HPDE6-E6E7 (cell line): ENCODE results near the gene SGMS1.

Experiments used
- DNase-seq: peaks from one replicate; pipeline ENCODE4 v3.0.0; 2011; ENCODE audit warnings: missing footprints; ENCODE audit errors: extremely low spot score

Gene SGMS1

GRCh38 chr10:50341987-50342386 is 281.8 kb downstream of the SGMS1 start:
- no peak for DNase-seq

GRCh38 chr10:50336140-50336539 is 287.6 kb downstream of the SGMS1 start:
- DNase-seq: no peak

- no peak for DNase-seq
Observed at GRCh38 chr10:50335397-50335796, 288.4 kb downstream of the SGMS1 start.

DNA sequence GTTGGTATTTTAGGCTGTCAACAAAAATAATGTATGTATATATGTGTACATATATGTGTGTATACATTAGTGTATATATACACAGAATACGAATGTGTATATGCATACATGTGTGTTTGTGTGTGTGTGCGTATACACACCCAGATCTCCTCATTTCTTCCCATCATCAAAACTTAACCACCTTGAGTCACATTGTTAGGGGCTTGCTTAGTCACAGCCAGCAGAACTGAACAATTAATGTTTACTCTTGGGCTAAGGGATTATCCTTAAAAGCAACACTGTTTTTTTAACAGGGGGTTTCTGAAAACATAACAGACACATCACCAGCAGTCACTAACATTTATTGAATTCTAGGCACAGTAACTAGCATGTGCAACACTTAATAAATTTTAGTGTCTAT is 289.5 kb downstream of the SGMS1 start:
- DNase-seq: no peak

DNA sequence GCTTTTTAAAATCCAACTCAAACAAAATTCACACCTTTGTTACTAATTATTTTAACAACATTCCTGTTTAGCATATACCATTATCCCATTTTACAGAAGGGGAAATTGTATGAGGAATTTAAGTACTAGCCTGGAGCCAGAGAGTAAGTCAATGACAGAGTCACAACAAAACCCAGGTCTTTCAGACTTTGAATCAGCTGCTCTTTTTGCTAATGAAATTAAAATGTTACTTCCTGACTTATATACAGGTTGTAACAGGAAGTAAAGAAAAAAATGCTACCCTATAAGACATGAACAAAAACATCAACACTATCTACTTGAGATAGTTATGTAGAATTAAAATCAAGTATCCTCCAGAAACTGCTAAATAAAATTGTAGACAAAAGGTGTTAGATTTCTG is 289.9 kb downstream of the SGMS1 start:
- no peak for DNase-seq

DNA sequence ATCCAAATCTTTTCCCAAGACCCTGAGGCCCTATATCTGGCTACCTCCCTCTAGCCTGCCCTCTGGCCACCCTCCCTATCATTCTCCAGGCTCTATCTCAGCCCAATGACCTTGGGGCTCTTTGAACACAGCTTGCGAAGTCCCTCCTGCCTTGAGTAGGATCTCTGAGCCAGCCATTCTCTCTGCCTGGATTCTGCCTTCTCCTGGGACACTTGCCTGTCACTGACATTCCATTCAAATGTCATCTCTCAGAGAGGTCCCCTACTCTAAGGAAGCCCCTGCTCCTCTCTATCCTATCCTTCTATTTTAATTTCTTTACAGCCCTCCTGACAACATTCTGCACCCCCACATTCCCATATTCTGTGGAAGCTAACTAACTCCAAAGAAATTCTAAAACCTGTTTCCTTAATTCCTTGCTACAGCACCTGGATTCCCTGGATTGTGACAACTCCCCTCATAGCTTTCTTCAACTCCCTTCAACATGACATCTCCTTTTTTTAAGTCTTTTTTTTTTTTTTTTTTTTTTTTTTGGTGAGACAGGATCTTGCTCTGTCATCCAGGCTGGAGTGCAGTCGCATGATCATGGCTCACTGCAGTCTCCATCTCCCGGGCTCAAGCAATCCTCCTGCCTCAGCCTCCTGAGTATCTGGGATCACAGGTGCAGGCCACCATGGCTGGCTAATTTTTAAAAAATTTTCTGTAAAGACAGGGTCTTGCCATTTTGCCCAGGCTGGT is 291.5 kb downstream of the SGMS1 start:
- no peak for DNase-seq

DNA sequence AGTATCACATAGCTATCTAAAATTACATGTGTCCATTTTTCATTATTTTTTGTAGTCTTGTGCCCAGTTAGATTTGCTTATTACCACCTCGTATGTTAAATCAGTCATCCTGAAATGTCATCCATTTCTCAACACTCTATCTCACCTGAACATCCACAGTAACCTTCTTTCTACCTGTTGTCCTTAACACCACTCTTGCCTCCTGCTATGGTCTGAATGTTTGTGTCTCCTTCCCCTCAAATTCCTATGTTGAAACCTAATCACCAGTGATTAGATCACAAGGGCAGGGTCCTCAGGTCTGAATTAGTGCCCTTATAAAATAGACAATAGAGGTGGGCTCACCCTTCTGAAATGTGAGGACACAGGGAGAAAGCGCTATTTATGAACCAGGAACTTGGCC is 292.3 kb downstream of the SGMS1 start:
- no peak for DNase-seq

GRCh38 chr10:50326757-50327701 is 296.7 kb downstream of the SGMS1 start:
- DNase-seq: peak; percentile 43

DNA sequence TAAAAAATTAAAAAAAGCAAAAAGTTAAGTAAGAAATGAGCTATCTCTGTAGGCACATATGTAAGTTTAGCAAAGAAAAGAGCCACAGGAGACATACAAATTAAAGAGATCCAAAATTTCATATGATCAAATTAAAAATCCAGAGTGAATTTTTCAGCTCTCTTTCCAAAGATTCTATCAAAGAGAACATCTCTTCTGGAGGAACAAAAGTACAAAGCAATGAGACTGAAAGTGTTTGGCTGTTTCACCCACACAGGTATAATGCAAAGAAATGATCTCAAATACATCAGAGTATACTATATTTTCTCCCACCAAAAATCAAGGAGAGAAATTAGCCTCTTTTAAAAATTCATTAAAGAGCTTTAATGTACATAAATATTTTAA is 297.6 kb downstream of the SGMS1 start:
- no peak for DNase-seq

- peak; percentile 75 for DNase-seq
Observed at GRCh38 chr10:50325449-50326171, 298.1 kb downstream of the SGMS1 start.

DNA sequence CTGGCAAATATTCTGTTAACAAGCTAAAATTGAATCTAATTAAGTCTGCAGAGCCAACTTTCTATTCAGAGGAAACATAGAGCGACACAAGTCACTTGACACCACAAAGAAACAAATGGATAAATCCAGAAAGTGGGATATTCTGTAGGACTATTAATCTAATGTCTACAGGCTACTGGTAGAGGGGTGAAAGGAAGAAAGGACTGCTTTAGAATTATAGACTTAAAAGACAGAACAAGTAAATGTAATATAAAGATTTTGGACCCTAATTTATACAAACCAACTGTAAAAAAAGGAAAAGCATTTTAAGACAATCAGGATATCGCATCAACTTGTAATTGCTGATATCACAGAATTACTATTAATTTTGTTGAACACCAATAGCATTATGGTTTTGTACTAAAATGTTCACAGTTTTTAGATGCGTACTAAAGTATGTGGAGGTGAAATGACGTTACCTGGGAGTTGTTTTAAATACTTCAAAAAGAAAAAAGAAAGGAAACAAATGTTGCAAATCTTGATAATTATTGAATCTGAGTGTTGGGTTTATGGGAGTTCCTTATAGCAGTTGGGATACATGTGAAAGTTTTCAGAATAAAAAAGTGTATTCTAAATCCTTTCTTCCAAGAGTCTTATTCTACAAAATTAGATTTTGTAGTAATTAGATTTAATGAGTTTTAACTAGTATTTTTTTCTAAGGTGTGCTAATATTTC is 298.9 kb downstream of the SGMS1 start:
- DNase-seq: no peak

- DNase-seq: no peak
Observed at GRCh38 chr10:50324046-50324445, 299.7 kb downstream of the SGMS1 start.

GRCh38 chr10:50322077-50322476 is 301.7 kb downstream of the SGMS1 start:
- DNase-seq: peak; percentile 43

DNA sequence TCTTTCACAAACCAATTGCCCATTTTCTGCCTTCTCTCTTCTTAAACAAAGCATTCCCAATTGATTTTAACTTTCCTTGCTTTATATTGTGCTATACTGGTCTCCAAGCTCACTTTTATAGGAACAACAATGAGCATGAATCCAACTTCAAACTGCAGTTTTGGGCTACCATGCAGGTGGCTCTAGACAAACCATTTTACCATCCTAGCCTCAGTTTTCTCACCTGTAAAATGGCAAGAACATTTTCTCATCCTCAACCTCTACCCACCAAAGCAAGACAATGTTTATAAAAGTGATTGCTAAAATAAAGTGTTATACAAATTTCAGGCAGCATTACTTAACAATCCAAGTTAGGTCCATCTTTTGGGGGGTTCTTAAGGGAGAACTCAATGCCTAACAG is 305.6 kb downstream of the SGMS1 start:
- no peak for DNase-seq

DNA sequence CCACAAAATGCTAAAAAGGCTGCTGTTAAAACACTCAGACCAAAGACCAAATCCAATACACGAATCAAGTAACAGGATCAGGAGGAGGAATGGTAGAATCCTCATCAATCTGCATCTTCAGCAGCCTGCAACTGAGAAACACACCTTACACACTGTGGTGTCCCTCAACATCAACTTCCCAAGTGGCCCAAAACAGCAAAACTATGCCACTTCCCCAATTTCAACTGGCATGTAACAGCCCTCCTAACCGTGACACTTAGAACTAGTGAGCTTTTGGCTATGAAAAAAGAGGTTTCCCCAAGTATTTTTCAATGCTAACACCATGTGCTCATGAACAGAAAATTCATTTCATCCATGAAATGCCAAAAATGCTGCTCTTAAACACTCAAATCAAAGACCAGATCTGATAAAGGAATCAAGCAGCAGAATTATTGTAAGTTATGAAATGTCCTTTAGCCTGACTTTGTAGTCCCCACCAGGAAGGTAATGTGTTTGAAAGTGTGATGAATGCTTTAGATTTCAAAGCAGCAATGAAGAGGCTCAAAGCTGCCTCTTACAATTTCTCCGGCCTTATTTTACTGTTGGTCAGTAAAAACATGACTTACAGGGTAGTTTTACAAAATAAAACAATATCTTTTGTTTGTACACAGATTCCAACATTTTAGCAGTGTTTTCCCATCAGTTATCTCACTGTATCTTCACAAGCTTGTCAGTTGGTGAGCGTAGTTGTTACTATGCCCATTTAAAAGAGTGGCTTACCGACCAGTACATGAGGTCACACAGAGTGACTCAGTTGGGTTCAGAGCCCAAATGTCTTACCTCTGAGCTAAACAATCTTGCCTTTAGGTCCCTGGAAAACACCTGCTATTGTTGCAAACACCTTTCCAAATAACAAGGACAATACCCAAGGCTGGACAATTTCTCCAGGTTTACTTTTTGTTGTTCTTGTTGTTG is 306.8 kb downstream of the SGMS1 start:
- no peak for DNase-seq

GRCh38 chr10:50316174-50316573 is 307.6 kb downstream of the SGMS1 start:
- DNase-seq: no peak

- no peak for DNase-seq
Observed at GRCh38 chr10:50315424-50315823, 308.3 kb downstream of the SGMS1 start.

GRCh38 chr10:50314169-50315071 is 309.3 kb downstream of the SGMS1 start:
- no peak for DNase-seq
